Embryonic facial prominence (tissue), 1 donor: ENCODE measurements around the gene PNPLA2.

Experiments used
- DNase-seq: peaks from one replicate; pipeline ENCODE4 v3.0.0-alpha.2; 2016; ENCODE audit errors: extremely low spot score

Gene PNPLA2

GRCh38 chr11:815675-816432 lies 2.9 kb upstream of the PNPLA2 start:
- DNase-seq: no peak

- DNase-seq: no peak
These were observed 2.3 kb upstream of the PNPLA2 start for GRCh38 chr11:816433-816779.

GRCh38 chr11:819129-819931 lies 616 bp downstream of the PNPLA2 start:
- DNase-seq: peak; percentile 72

GRCh38 chr11:819943-820649 lies 1.4 kb downstream of the PNPLA2 start:
- no peak for DNase-seq

GRCh38 chr11:820655-821511 lies 2.2 kb downstream of the PNPLA2 start:
- no peak for DNase-seq

GRCh38 chr11:821512-822371 lies 3.0 kb downstream of the PNPLA2 start:
- no peak for DNase-seq

GRCh38 chr11:823441-824291 lies 5.0 kb downstream of the PNPLA2 start:
- no peak for DNase-seq

- DNase-seq: no peak
These were observed 5.7 kb downstream of the PNPLA2 start for GRCh38 chr11:824292-824880.

GRCh38 chr11:824942-825341 lies 6.2 kb downstream of the PNPLA2 start:
- no peak for DNase-seq

- no peak for DNase-seq
These were observed 6.9 kb downstream of the PNPLA2 start for GRCh38 chr11:825366-826226.

- no peak for DNase-seq
These were observed 7.5 kb downstream of the PNPLA2 start for GRCh38 chr11:826227-826621.

- DNase-seq: no peak
These were observed 8.1 kb downstream of the PNPLA2 start for GRCh38 chr11:826836-827145.

GRCh38 chr11:827146-827896 lies 8.6 kb downstream of the PNPLA2 start:
- no peak for DNase-seq

GRCh38 chr11:827897-828192 lies 9.1 kb downstream of the PNPLA2 start, which contains the start of gene CRACR2B:
CRACR2B (plus strand) TSS chr11:827919; CDS start chr11:828608, 689 bp downstream.
- no peak for DNase-seq

GRCh38 chr11:828506-829175 lies 9.9 kb downstream of the PNPLA2 start:
- no peak for DNase-seq

- DNase-seq: no peak
These were observed 10.6 kb downstream of the PNPLA2 start for GRCh38 chr11:829176-829846.

- DNase-seq: no peak
These were observed 11.2 kb downstream of the PNPLA2 start for GRCh38 chr11:829847-830294.
